IMR-90 (cell line): ENCODE data around the gene CMA1. TPM values are rescaled to one million over a fixed set of nuclear protein-coding genes. Genes with fewer than 3 reads are reported as not detected.

Source experiments
- ATAC-seq: fragments of 200-7000 bp; cut with Tn5 transposase; 2 replicates; pipeline ENCODE4 v1.9.1; 2020; ENCODE audit warnings: low read depth, mild to moderate bottlenecking, moderate library complexity
- BruUV-seq: library from RNA; stranded (reverse); fragments of 400-500 nt; replicated peaks from 2 replicates; lab custom pipeline; 2021; lab: Mats Ljungman, UMichigan
- CTCF ChIA-PET: fragments of 300-600 bp; formaldehyde crosslinking; extraction: SDS; loops from one replicate; lab custom pipeline; 2021; ENCODE audit warnings: antibody characterized with exemption; lab: Yijun Ruan, JAX
- POLR2A ChIA-PET: fragments of 300-600 bp; sonication (Branson Sonifier 250); formaldehyde crosslinking; loops from one replicate; lab custom pipeline; 2022; ENCODE audit warnings: antibody characterized with exemption; ENCODE audit not compliant: unreplicated experiment; lab: Charles Lee
- DNase-seq: peaks from one replicate; pipeline ENCODE4 v3.0.0; 2013
- H2AFZ ChIP-seq: replicated peaks from 2 replicates; pipeline ENCODE3; 2013; ENCODE audit warnings: low read length, mild to moderate bottlenecking; ENCODE audit not compliant: poor library complexity
- H2AK5ac ChIP-seq: 2 replicates; pipeline ENCODE4 v1.6.1; 2013; ENCODE audit warnings: low read depth, low read length, inconsistent platforms
- H2AK9ac ChIP-seq: replicated peaks from 2 replicates; pipeline ENCODE3; 2013; ENCODE audit warnings: mild to moderate bottlenecking, low read depth, low read length, moderate library complexity; ENCODE audit not compliant: poor library complexity
- H2BK120ac ChIP-seq: 2 replicates; pipeline ENCODE4 v1.6.1; 2013; ENCODE audit warnings: low read depth, low read length, inconsistent platforms
- H2BK15ac ChIP-seq: 3 replicates; pipeline ENCODE4 v1.6.1; 2013; ENCODE audit warnings: low read depth, low read length, inconsistent platforms
- H2BK20ac ChIP-seq: 2 replicates; pipeline ENCODE4 v1.6.1; 2013; ENCODE audit warnings: low read depth, mild to moderate bottlenecking, inconsistent platforms, low read length, moderate library complexity
- H2BK5ac ChIP-seq: 2 replicates; pipeline ENCODE4 v1.6.1; 2013; ENCODE audit warnings: mild to moderate bottlenecking, low read depth, low read length, inconsistent platforms; ENCODE audit not compliant: poor library complexity, severe bottlenecking
- H3K14ac ChIP-seq: replicated peaks from 2 replicates; pipeline ENCODE4 v1.6.1; 2013; ENCODE audit warnings: low read depth, low read length, inconsistent platforms
- H3K18ac ChIP-seq: 2 replicates; pipeline ENCODE4 v1.6.1; 2013; ENCODE audit warnings: low read depth, low read length, control low read depth
- H3K23ac ChIP-seq: 2 replicates; pipeline ENCODE4 v1.6.1; 2013; ENCODE audit warnings: low read depth, low read length, inconsistent platforms
- H3K27ac ChIP-seq: 2 replicates; pipeline ENCODE4 v1.5.1; 2013; ENCODE audit warnings: mild to moderate bottlenecking, control low read depth, low read length; ENCODE audit not compliant: insufficient read depth
- H3K27me3 ChIP-seq: 2 replicates; pipeline ENCODE4 v1.6.1; 2013; ENCODE audit warnings: low read length; ENCODE audit not compliant: control insufficient read depth, insufficient read depth
- H3K36me3 ChIP-seq: 2 replicates; pipeline ENCODE4 v1.6.1; 2013; ENCODE audit warnings: low read length, mixed read lengths; ENCODE audit not compliant: control insufficient read depth, insufficient read depth
- H3K4ac ChIP-seq: 2 replicates; pipeline ENCODE4 v1.6.1; 2013; ENCODE audit warnings: low read depth, low read length, inconsistent platforms
- H3K4me1 ChIP-seq: 2 replicates; pipeline ENCODE4 v1.6.1; 2013; ENCODE audit warnings: low read length, mixed read lengths; ENCODE audit not compliant: control insufficient read depth, insufficient read depth
- H3K4me2 ChIP-seq: 2 replicates; pipeline ENCODE4 v1.6.1; 2013; ENCODE audit warnings: low read depth, mild to moderate bottlenecking, control low read depth, low read length, moderate library complexity
- H3K4me3 ChIP-seq: 2 replicates; pipeline ENCODE4 v1.5.1; 2013; ENCODE audit warnings: low read depth, mild to moderate bottlenecking, control low read depth, low read length, moderate library complexity; ENCODE audit not compliant: insufficient read depth
- H3K56ac ChIP-seq: 2 replicates; pipeline ENCODE4 v1.6.1; 2013; ENCODE audit warnings: low read length, inconsistent platforms; ENCODE audit not compliant: insufficient read depth; ENCODE audit errors: extremely low read depth
- H3K79me1 ChIP-seq, 2 experiments: 2 replicates each; pipeline ENCODE4 v1.6.1; 2013; ENCODE audit warnings: low read length in 2 of 2, inconsistent platforms in 1 of 2, low read depth in 1 of 2
- H3K9ac ChIP-seq: 2 replicates; pipeline ENCODE4 v1.6.1; 2013; ENCODE audit warnings: low read depth, low read length, control low read depth
- H3K9me1 ChIP-seq: 2 replicates; pipeline ENCODE4 v1.6.1; 2013; ENCODE audit warnings: low read length, inconsistent platforms; ENCODE audit not compliant: insufficient read depth
- H3K9me3 ChIP-seq: 2 replicates; pipeline ENCODE4 v1.6.1; 2013; ENCODE audit warnings: low read length; ENCODE audit not compliant: control insufficient read depth, insufficient read depth
- H4K20me1 ChIP-seq: 2 replicates; pipeline ENCODE4 v1.6.1; 2013; ENCODE audit warnings: low read length, inconsistent platforms; ENCODE audit not compliant: insufficient read depth
- H4K5ac ChIP-seq: 2 replicates; pipeline ENCODE4 v1.6.1; 2013; ENCODE audit warnings: mild to moderate bottlenecking, low read depth, low read length, control low read depth
- H4K8ac ChIP-seq, 2 experiments: 2 replicates each; pipeline ENCODE4 v1.6.1; 2013; ENCODE audit warnings: low read depth in 2 of 2, low read length in 2 of 2, control low read depth in 1 of 2, inconsistent platforms in 1 of 2
- H4K91ac ChIP-seq: 2 replicates; pipeline ENCODE4 v1.6.1; 2013; ENCODE audit warnings: low read depth, low read length, inconsistent platforms; ENCODE audit not compliant: insufficient read depth
- CEBPB ChIP-seq: IDR thresholded peaks from 2 replicates; pipeline ENCODE4 v1.6.1; 2012; ENCODE audit warnings: low read depth, low read length, improper control_type of control experiment
- CTCF ChIP-seq: conservative IDR thresholded peaks from 2 replicates; pipeline ENCODE4 v1.5.1; 2012; ENCODE audit warnings: mild to moderate bottlenecking, low read depth, low read length, improper control_type of control experiment
- WGBS, 2 experiments: methylation state at CpG; one replicate each; pipeline versions ENCODE4 v1.1.5 to v1.1.7; 2013; ENCODE audit warnings: missing lambda C conversion rate in 2 of 2; ENCODE audit not compliant: insufficient read length in 1 of 2; ENCODE audit errors: extremely low coverage in 2 of 2; 5-methylcytosine and 5-hydroxymethylcytosine counted together
- dilution Hi-C: fragments of 300-500 bp; cut with HindIII; formaldehyde crosslinking; loops from one replicate; pipeline ENCODE4 v1.14.3; 2018; ENCODE audit warnings: low sequenced_read_pairs; ENCODE audit not compliant: unreplicated experiment
- in situ Hi-C: fragments of 300-500 bp; cut with MboI; formaldehyde crosslinking; loops from 3 replicates; pipeline ENCODE4 v1.14.3; 2019; ENCODE audit warnings: low sequenced_read_pairs, inconsistent platforms, mixed read lengths
- intact Hi-C: fragments of 100-400 bp; cut with micrococcal nuclease; formaldehyde crosslinking; loops from 2 replicates; pipeline ENCODE4 v1.10.0; 2022
- polyA plus RNA-seq, 3 experiments: library from polyadenylated mRNA; depleted of rRNA; stranded (reverse); fragments of >200 nt; gene quantifications; 2 replicates each; pipeline ENCODE4 v1.2.3, GENCODE V29; 2012; ENCODE audit warnings: low replicate concordance in 1 of 3
- total RNA-seq: library from RNA; depleted of rRNA; stranded (reverse); fragments of >200 nt; gene quantifications from 2 replicates; pipeline ENCODE4 v1.2.3, GENCODE V29; 2012

The CMA1 gene
- total and polyA plus RNA-seq, 2 of the 4 experiments (the other 2 are of a cell fraction), result not detected

- Histone ChIP-seq H4K8ac (no peak overlapping the region), H3K36me3 (no peaks in the 10 kb centered on the region)
- no TSS peak for BruUV-seq
Observed at GRCh38 chr14:24463884-24464785, 43.9 kb downstream of the CMA1 start.

More at GRCh38 chr14:24463884-24464785, 43.9 kb downstream of the CMA1 start:
- no peak overlapping the region for H2AFZ ChIP-seq
- H2BK20ac ChIP-seq, result no peak overlapping the region
- TF ChIP-seq CEBPB (peak; percentile 42; the same call in 1 of the 2 replicates), CTCF (no peak)
- H3K4me3 ChIP-seq, result no peak overlapping the region
- ChIA-PET POLR2A (no interaction called here), CTCF (no interaction called here)
- no peaks in the 10 kb centered on the region for H3K9me1 ChIP-seq
- H2BK120ac ChIP-seq, result no peak overlapping the region
- dilution Hi-C loops, result no loop called here
- no peaks in the 10 kb centered on the region for H3K27me3 ChIP-seq
- H3K27ac ChIP-seq, result no peak overlapping the region
- H3K14ac ChIP-seq, result no peak overlapping the region
- H3K4ac ChIP-seq, result no peak overlapping the region
- no peak overlapping the region for H2AK9ac ChIP-seq
- H3K9me3 ChIP-seq, result no peaks in the 10 kb centered on the region
- H2AK5ac ChIP-seq, result no peak overlapping the region
- no peaks in the 10 kb centered on the region for H3K79me1 ChIP-seq
- in situ Hi-C loops, result no loop called here
- intact Hi-C loops, result loop anchor here (10.0 kb wide), 1 partner anchor 161 kb away; no protein-coding TSS in a partner anchor
- H4K20me1 ChIP-seq, result no peaks in the 10 kb centered on the region
- H4K91ac ChIP-seq, result no peak overlapping the region
- H3K56ac ChIP-seq, result no peak overlapping the region
- no CpG with 5 or more reads among the region's 4 CpGs for WGBS, 2 experiments
- H4K5ac ChIP-seq, result no peak overlapping the region
- H2BK15ac ChIP-seq, result no peak overlapping the region
- no peaks in the 10 kb centered on the region for H3K4me1 ChIP-seq
- ATAC-seq, result no peak
- H3K4me2 ChIP-seq, result no peak overlapping the region
- H2BK5ac ChIP-seq, result no peak overlapping the region
- no peak overlapping the region for H3K18ac ChIP-seq
- no peak for DNase-seq
- no peak overlapping the region for H3K23ac ChIP-seq
- H3K9ac ChIP-seq, result no peak overlapping the region
